Measurements from ENCODE around the gene PAOX. TPM values are rescaled to one million over a fixed set of nuclear protein-coding genes. Genes with fewer than 3 reads are reported as not detected.

Gene PAOX
- total RNA-seq, 1 donor from 2014 or later = 8.2 TPM

GRCh38 chr10:133355266-133355665 lies 23.8 kb upstream of the PAOX start:
- TF ChIP-seq CTCF (conservative IDR thresholded peaks at IDR 0.05) = no peak
- H3K4me3 Mint-ChIP-seq = no peak overlapping the region
- no peaks in the 10 kb centered on the region for H3K27me3 Mint-ChIP-seq
- DNase-seq (ENCODE audit: extremely low spot score, unreplicated experiment) = no peak
- peaks cover 6% of the 10 kb centered on the region for H3K4me1 Mint-ChIP-seq (ENCODE audit: unreplicated experiment)
- H3K9me3 Mint-ChIP-seq = no peaks in the 10 kb centered on the region
- no peaks in the 10 kb centered on the region for H3K36me3 Mint-ChIP-seq
- H3K27ac Mint-ChIP-seq = no peak overlapping the region

GRCh38 chr10:133355991-133356390 lies 23.1 kb upstream of the PAOX start:
- Mint-ChIP-seq H3K9me3 (no peaks in the 10 kb centered on the region), H3K27me3 (no peaks in the 10 kb centered on the region), H3K4me3 (peak overlapping the region; percentile 54), H3K36me3 (no peaks in the 10 kb centered on the region), H3K4me1 (ENCODE audit: unreplicated experiment) (peaks cover 10% of the 10 kb centered on the region), H3K27ac (no peak overlapping the region)
- TF ChIP-seq CTCF (conservative IDR thresholded peaks at IDR 0.05) = no peak
- no peak for DNase-seq (ENCODE audit: extremely low spot score, unreplicated experiment)

- H3K4me1 Mint-ChIP-seq (ENCODE audit: unreplicated experiment) = peaks cover 10% of the 10 kb centered on the region
- no peak overlapping the region for H3K27ac Mint-ChIP-seq
These were observed 22.3 kb upstream of the PAOX start for GRCh38 chr10:133356549-133357284.

DNA sequence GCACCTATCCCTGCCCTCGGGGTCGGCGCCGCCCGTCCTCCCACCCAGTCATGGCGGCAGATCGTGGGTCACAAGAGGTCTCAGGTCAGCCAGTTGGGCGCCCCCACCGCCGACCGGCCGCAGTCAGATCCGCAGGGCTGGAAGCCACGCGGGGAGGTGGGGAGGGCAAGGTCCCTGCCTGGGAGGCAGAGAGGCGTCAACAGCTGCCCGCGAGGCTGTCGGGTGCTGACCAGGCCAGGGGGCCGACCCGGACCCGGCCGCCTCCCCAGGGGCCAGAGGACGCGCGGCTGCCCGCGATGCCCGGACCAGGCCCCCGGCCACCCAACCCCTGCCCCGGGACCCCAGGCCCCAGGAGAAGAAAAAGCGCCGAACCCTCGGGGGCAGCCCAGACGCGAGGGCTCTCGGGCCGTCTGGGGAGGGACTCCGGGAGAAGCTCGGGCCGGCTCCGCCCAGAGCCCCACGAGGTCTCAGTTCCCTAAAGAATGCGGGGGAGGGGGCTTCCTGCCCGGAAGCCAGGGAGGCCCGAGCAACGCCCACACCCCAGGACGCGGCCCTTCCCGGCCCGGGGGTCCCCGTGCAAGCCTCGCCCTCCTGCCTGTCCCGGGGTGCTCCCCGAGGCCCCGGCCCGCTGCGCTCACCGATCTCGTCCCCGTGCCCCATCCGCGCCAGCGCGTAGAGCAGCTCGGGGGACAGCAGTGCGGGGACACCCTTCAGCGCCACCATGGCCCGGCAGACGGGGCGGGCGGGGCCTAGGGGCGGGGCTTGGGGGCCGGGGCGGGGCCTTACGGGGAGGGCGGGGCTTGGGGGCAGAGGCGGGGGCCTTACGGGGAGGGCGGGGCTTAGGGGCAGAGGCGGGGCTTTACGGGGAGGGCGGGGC lies 21.5 kb upstream of the PAOX start, which contains the start of gene FUOM:
Gene FUOM (minus strand): TSS at position 735 of the 877 bp plus-strand sequence. CDS start 12 bp downstream, at position 723.
- Mint-ChIP-seq H3K4me1 (ENCODE audit: unreplicated experiment) (peaks cover 10% of the 10 kb centered on the region), H3K9me3 (no peaks in the 10 kb centered on the region), H3K4me3 (peak within 1 kb of the TSS; percentile 82), H3K36me3 (peaks cover 10% of the 10 kb centered on the region), H3K27ac (no peak within 1 kb of the TSS), H3K27me3 (no peaks in the 10 kb centered on the region)
- TF ChIP-seq CTCF (conservative IDR thresholded peaks at IDR 0.05) = no peak
- DNase-seq (ENCODE audit: extremely low spot score, unreplicated experiment) = no peak

More at GRCh38 chr10:133356549-133357284, 22.3 kb upstream of the PAOX start:
- peak overlapping the region; percentile 82 for H3K4me3 Mint-ChIP-seq
- H3K36me3 Mint-ChIP-seq = peaks cover 4% of the 10 kb centered on the region
- DNase-seq (ENCODE audit: extremely low spot score, unreplicated experiment) = no peak
- TF ChIP-seq CTCF (conservative IDR thresholded peaks at IDR 0.05) = no peak
- no peaks in the 10 kb centered on the region for H3K27me3 Mint-ChIP-seq
- no peaks in the 10 kb centered on the region for H3K9me3 Mint-ChIP-seq

DNA sequence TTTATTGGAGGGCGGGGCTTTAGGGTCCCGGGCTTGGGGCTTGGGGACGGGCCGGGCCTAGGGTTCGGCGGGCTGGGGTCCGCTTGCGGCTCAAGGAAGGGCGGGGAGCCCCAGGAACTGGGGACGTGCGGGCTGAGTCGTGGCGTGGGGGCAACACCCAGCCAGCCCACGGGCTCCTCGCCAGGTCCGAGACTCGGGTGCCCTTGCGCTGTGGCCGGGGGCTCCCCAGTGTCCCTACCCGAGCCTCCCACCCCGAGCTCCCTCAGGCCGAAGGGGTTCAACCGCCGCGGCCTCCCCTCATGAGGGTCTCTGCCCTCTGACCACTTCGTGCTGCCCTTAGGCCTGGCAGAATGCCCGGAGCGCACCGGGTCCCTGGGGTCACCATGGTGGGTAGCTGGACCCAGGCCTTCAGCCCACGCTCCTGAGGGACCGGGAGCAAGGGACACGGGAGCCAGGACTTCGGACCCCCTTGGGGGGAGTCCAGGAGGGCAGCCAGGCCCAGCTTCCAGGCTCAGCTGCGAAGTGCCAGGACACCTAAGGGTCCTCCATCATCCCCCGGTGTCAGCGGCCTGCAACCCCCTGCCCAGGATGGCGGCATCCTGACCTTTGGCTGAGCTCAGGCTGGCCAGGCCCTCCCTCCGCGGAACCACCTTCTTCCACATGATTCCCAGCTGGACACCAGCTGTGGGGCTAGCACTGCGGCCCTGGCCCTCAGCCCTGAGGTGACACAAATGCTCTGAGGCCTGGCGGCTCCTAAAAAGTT lies 20.7 kb upstream of the PAOX start:
- Mint-ChIP-seq H3K27ac (no peak overlapping the region), H3K9me3 (no peaks in the 10 kb centered on the region), H3K4me3 (peak overlapping the region; percentile 45), H3K36me3 (peaks cover 10% of the 10 kb centered on the region), H3K4me1 (ENCODE audit: unreplicated experiment) (peaks cover 10% of the 10 kb centered on the region), H3K27me3 (no peaks in the 10 kb centered on the region)
- TF ChIP-seq CTCF (conservative IDR thresholded peaks at IDR 0.05) = no peak
- DNase-seq (ENCODE audit: extremely low spot score, unreplicated experiment) = no peak
